Measurements from ENCODE around the gene MT1G. TPM values are rescaled to one million over a fixed set of nuclear protein-coding genes. Genes with fewer than 3 reads are reported as not detected.

Gene MT1G
- total and polyA plus RNA-seq, 11 donors, result 1.4 to 19.1 (median 6.6) TPM; not detected in 7

DNA sequence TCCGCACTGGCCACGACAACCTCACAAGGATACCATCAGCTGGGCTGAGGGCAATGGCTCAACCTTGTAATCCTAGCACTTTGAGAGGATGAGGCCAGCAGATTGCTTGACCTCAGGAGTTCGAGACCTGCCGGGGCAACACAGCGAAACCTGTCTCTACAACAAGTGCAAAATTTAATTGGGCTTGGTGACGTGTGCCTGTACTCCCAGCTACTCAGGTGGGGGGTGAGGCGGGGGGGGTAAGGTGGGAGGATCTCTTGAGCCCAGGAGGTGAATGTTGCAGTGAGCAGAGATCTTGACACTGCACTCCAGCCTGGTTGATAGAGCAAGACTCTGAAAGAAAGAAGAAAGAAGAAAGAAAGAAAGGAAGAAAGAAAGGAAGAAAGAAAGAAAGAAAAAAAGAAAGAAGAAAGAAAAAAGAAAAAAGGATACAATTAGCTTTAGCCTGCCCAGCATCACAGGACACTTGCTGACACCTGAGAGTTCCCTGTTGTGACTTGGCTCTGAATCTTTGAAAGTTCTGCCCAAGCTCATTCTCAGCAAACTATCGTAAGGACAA lies 47.4 kb downstream of the MT1G start:
- TF ChIP-seq POLR2A (IDR thresholded peaks at IDR 0.05), result no peak
- TF ChIP-seq CTCF (IDR thresholded peaks at IDR 0.05), result no peak
- 77 to 92% (median 89%) methylated on average over 7 to 8 of the region's 8 CpGs for WGBS, 4 donors
- Histone ChIP-seq H3K4me1 (peaks cover 0 to 40% (median 17%) of the 10 kb centered on the region in 12 donors), H3K36me3 (no peaks in the 10 kb centered on the region), H3K4me3 (no peak overlapping the region), H3K27me3 (peaks cover 0 to 11% (median 0%) of the 10 kb centered on the region in 9 donors), H3K27ac (no peak overlapping the region), H3K9me3 (no peaks in the 10 kb centered on the region)
- intact Hi-C loops (cut with DNase I), result no loop called here
- DNase-seq (no peak), ATAC-seq (no peak)

GRCh38 chr16:56618138-56618537 lies 49.7 kb downstream of the MT1G start:
- H3K27ac ChIP-seq, result peak overlapping the region in 6 of 12 donors; percentile 67 to 86 (median 75)
- H3K4me1 ChIP-seq, result peaks cover 0 to 35% (median 14%) of the 10 kb centered on the region in 12 donors
- no peaks in the 10 kb centered on the region for H3K9me3 ChIP-seq
- WGBS, 4 donors, result 76 to 85% (median 80%) methylated on average over 6 of the region's 6 CpGs
- DNase-seq, result peak in 1 of 5 donors; percentile 12
- H3K36me3 ChIP-seq, result no peaks in the 10 kb centered on the region
- intact Hi-C loops (cut with DNase I), result no loop called here
- H3K27me3 ChIP-seq, result peaks cover 0 to 11% (median 0%) of the 10 kb centered on the region in 9 donors
- peak overlapping the region in 9 of 12 donors; percentile 38 to 63 (median 56) for H3K4me3 ChIP-seq
- no peak for TF ChIP-seq POLR2A (IDR thresholded peaks at IDR 0.05)
- no peak for TF ChIP-seq CTCF (IDR thresholded peaks at IDR 0.05)
- ATAC-seq, result no peak

DNA sequence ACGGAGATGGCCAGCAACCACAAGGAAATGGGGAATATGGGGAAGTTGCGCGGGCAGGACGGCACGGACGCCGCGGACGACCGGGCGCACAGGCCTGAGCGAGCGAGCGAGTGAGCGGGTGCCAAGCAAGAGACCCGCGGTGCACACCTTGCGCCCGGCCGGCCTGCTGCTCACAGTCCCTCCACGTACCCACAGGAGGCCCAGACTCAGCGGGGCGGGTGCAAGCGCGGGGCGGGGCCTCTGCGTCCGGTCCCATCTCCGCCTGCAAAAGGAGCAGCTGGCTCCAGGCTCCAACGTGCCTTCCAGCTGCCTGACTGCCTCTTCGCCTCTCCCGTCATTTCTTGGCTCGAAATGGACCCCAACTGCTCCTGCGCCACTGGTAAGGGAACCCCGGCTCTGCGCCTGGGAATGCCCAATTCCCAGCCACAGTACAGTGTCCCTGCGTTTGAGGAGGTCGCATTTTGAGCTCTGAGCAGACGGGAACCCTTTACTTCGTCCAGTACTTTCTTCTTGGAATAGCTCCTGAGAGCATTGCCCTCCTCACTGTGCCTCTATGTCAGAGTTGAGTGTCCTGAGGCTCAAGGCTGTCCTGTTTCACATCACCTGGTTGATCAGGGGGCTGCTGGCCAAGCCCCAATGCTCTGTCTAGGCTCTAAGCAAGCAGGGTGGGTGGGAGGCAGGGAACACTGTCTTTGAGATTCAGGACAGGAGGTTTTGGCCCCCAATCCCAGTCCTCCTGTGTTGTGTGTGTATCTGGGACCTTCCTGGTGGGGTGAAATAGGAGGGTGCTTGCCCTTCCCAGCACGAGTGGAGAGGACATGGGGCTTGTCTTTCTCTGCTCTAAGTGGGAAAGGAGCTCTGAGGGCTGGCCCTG lies 50.4 kb downstream of the MT1G start:
- Histone ChIP-seq H3K36me3 (no peaks in the 10 kb centered on the region), H3K4me3 (peak overlapping the region; percentile 5 to 63 (median 53)), H3K9me3 (no peaks in the 10 kb centered on the region), H3K27ac (peak overlapping the region; percentile 20 to 86 (median 70)), H3K4me1 (peaks cover 0 to 35% (median 14%) of the 10 kb centered on the region in 12 donors), H3K27me3 (peaks cover 0 to 11% (median 0%) of the 10 kb centered on the region in 9 donors)
- DNase-seq, result peak; percentile 82 to 93 (median 90)
- peak; percentile 93 to 97 (median 96) for ATAC-seq
- TF ChIP-seq POLR2A (IDR thresholded peaks at IDR 0.05) (peak in 1 of 2 donors; percentile 57), CTCF (IDR thresholded peaks at IDR 0.05) (no peak)
- intact Hi-C loops (cut with DNase I), result no loop called here
- WGBS, 4 donors, result 3 to 5% (median 4%) methylated on average over 29 to 41 of the region's 41 CpGs

Other genes starting within 250 kb of the MT1G start
- 100 to 1,000 TPM in 2 of 9 donors, 10 to 100 TPM in 7; 57.1 to 146 (median 84.8) TPM for gene AMFR, start 242.5 kb downstream of the MT1G start, total RNA-seq
- 10 to 100 TPM; 26.4 to 97.4 TPM for gene AMFR, start 242.5 kb downstream of the MT1G start, polyA plus RNA-seq
- gene NUDT21, start 216.7 kb downstream of the MT1G start, total RNA-seq, result 10 to 100 TPM; 35.2 to 74.3 (median 65.9) TPM
- gene NUDT21, start 216.7 kb downstream of the MT1G start, polyA plus RNA-seq, result 10 to 100 TPM; 10.9 to 53.8 TPM
- gene OGFOD1, start 216.5 kb downstream of the MT1G start, total RNA-seq, result 10 to 100 TPM; 20.8 to 39.1 (median 31.9) TPM
- 10 to 100 TPM; 11.4 to 37.6 TPM for gene OGFOD1, start 216.5 kb downstream of the MT1G start, polyA plus RNA-seq
- 10 to 100 TPM; 31.2 to 76.2 (median 49.4) TPM for gene BBS2, start 148.0 kb downstream of the MT1G start, total RNA-seq
- 10 to 100 TPM; 12.2 to 24.6 TPM for gene BBS2, start 148.0 kb downstream of the MT1G start, polyA plus RNA-seq
- gene MT4, start 103.0 kb downstream of the MT1G start, total RNA-seq, result not detected
- gene MT4, start 103.0 kb downstream of the MT1G start, polyA plus RNA-seq, result not detected
- gene MT3, start 78.5 kb downstream of the MT1G start, total RNA-seq, result 1 to 10 TPM in 8 of 9 donors, not detected in 1; 1.3 to 6.9 (median 3.7) TPM
- 10 to 100 TPM in 1 of 2 donors, 1 to 10 TPM in 1; 2.3 to 20.0 TPM for gene MT3, start 78.5 kb downstream of the MT1G start, polyA plus RNA-seq
- 100 to 1,000 TPM in 6 of 9 donors, 10 to 100 TPM in 3; 44.3 to 318 (median 125) TPM for gene MT2A, start 59.5 kb downstream of the MT1G start, total RNA-seq
- gene MT2A, start 59.5 kb downstream of the MT1G start, polyA plus RNA-seq, result 100 to 1,000 TPM; 105 to 299 TPM
- gene MT1E, start 42.3 kb downstream of the MT1G start, total RNA-seq, result 100 to 1,000 TPM in 5 of 9 donors, 10 to 100 TPM in 4; 64.8 to 192 (median 103) TPM
- 100 to 1,000 TPM in 1 of 2 donors, 10 to 100 TPM in 1; 33.3 to 172 TPM for gene MT1E, start 42.3 kb downstream of the MT1G start, polyA plus RNA-seq
- gene MT1M, start 35.4 kb downstream of the MT1G start, total RNA-seq, result 10 to 100 TPM in 1 of 9 donors, 1 to 10 TPM in 6, under 1 TPM in 2; 0.61 to 16.2 (median 2.2) TPM
- gene MT1M, start 35.4 kb downstream of the MT1G start, polyA plus RNA-seq, result 10 to 100 TPM in 1 of 2 donors, 1 to 10 TPM in 1; 7.4 to 11.2 TPM
- gene MT1A, start 29.4 kb downstream of the MT1G start, total RNA-seq, result 10 to 100 TPM in 2 of 9 donors, 1 to 10 TPM in 6, under 1 TPM in 1; 0.92 to 30.1 (median 3.3) TPM
- 10 to 100 TPM in 1 of 2 donors, 1 to 10 TPM in 1; 8.4 to 43.3 TPM for gene MT1A, start 29.4 kb downstream of the MT1G start, polyA plus RNA-seq
- gene MT1B, start 16.2 kb downstream of the MT1G start, total RNA-seq, result not detected
- not detected for gene MT1B, start 16.2 kb downstream of the MT1G start, polyA plus RNA-seq
- 1 to 10 TPM in 7 of 9 donors, not detected in 2; 1.3 to 8.1 (median 3.3) TPM for gene MT1F, start 10.1 kb downstream of the MT1G start, total RNA-seq
- gene MT1F, start 10.1 kb downstream of the MT1G start, polyA plus RNA-seq, result 1 to 10 TPM; 1.3 to 1.4 TPM
- gene MT1H, start 1.7 kb upstream of the MT1G start, total RNA-seq, result 1 to 10 TPM in 2 of 9 donors, not detected in 7; 2.2 to 3.1 TPM
- gene MT1H, start 1.7 kb upstream of the MT1G start, polyA plus RNA-seq, result not detected
- 100 to 1,000 TPM in 4 of 9 donors, 10 to 100 TPM in 5; 20.6 to 918 (median 77.7) TPM for gene MT1X, start 14.4 kb upstream of the MT1G start, total RNA-seq
- 100 to 1,000 TPM; 144 to 145 TPM for gene MT1X, start 14.4 kb upstream of the MT1G start, polyA plus RNA-seq
- gene NUP93, start 62.1 kb upstream of the MT1G start, total RNA-seq, result 10 to 100 TPM; 21.8 to 49.0 (median 27.8) TPM
- gene NUP93, start 62.1 kb upstream of the MT1G start, polyA plus RNA-seq, result 10 to 100 TPM; 23.7 to 28.5 TPM
- gene SLC12A3, start 197.1 kb upstream of the MT1G start, total RNA-seq, result under 1 TPM in 1 of 9 donors, not detected in 8; 0.08 TPM
- not detected for gene SLC12A3, start 197.1 kb upstream of the MT1G start, polyA plus RNA-seq

Data from heart left ventricle (tissue), 16 donors.